ENCODE data around the gene ELOVL6. TPM values are rescaled to one million over a fixed set of nuclear protein-coding genes. Genes with fewer than 3 reads are reported as not detected.

Gene ELOVL6
- total RNA-seq, 1 experiment from 2014 or later, result 23.5 TPM

GRCh38 chr4:110184791-110185155, 13.6 kb downstream of the ELOVL6 start:
- POLR2A ChIA-PET, result interaction anchor here (0.6 to 1.9 kb wide), 8 partner anchors 9 to 1565 kb away, joined by 3 to 6 read pairs (median 3); no protein-coding TSS in a partner anchor
- Mint-ChIP-seq H3K27ac (ENCODE audit: low read depth, unreplicated experiment) (no peak overlapping the region), H3K27me3 (ENCODE audit: insufficient read depth, unreplicated experiment) (no peaks in the 10 kb centered on the region), H3K4me1 (ENCODE audit: insufficient read depth, unreplicated experiment) (peaks cover 8% of the 10 kb centered on the region), H3K36me3 (ENCODE audit: insufficient read depth, unreplicated experiment) (peaks cover 31% of the 10 kb centered on the region), H3K9me3 (ENCODE audit: unreplicated experiment) (no peaks in the 10 kb centered on the region), H3K4me3 (ENCODE audit: unreplicated experiment) (no peak overlapping the region)
- DNase-seq (ENCODE audit: unreplicated experiment), result no peak
- CTCF ChIA-PET, result interaction anchor here (0.8 to 1.0 kb wide), 2 partner anchors 16 to 1483 kb away, joined by 3 to 4 read pairs; no protein-coding TSS in a partner anchor
- intact Hi-C loops (cut with micrococcal nuclease), result no loop called here
- no TSS peak for BruUV-seq (replicated peaks)
- TF ChIP-seq CTCF (IDR thresholded peaks at IDR 0.05; ENCODE audit: unreplicated experiment), result no peak

DNA sequence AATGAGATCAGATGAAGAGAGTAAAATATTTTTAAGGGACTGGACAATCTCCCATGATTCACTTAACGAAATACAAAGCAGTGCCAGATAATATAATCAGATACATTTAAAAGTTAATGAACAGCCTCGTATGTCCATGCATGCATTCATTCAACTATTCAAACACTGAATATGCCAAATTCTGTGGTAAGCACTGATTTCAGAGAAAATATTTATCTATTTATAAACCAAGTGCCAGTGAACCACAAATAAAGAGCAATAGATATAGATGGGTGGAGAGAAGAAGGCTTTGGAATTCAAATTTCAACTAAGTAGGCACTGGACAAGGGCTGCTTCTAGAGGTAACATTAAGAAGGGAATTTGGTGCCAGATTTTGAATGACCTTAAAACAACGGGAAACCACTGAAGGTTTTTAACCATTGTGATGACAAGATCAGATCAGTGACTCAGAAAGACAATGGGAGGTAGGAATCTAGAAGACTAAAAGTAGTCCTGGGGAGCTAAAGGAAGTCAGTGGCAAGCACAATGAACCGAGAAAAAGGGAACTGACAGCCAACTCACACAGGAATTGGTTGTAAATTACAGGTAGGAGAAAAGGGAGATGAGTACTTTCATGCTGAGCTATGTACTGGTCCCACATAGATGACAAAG, 14.2 kb downstream of the ELOVL6 start:
- Mint-ChIP-seq H3K27ac (ENCODE audit: low read depth, unreplicated experiment) (no peak overlapping the region), H3K36me3 (ENCODE audit: insufficient read depth, unreplicated experiment) (peaks cover 31% of the 10 kb centered on the region), H3K27me3 (ENCODE audit: insufficient read depth, unreplicated experiment) (no peaks in the 10 kb centered on the region), H3K4me3 (ENCODE audit: unreplicated experiment) (no peak overlapping the region), H3K9me3 (ENCODE audit: unreplicated experiment) (no peaks in the 10 kb centered on the region), H3K4me1 (ENCODE audit: insufficient read depth, unreplicated experiment) (peaks cover 8% of the 10 kb centered on the region)
- POLR2A ChIA-PET, result interaction anchor here (0.6 to 1.9 kb wide), 6 partner anchors 9 to 1564 kb away, joined by 3 to 6 read pairs (median 4); no protein-coding TSS in a partner anchor
- intact Hi-C loops (cut with micrococcal nuclease), result no loop called here
- CTCF ChIA-PET, result no interaction called here
- DNase-seq (ENCODE audit: unreplicated experiment), result no peak
- BruUV-seq (replicated peaks), result no TSS peak
- TF ChIP-seq CTCF (IDR thresholded peaks at IDR 0.05; ENCODE audit: unreplicated experiment), result no peak

- no TSS peak for BruUV-seq (replicated peaks)
- Mint-ChIP-seq H3K4me3 (ENCODE audit: unreplicated experiment) (no peak overlapping the region), H3K27ac (ENCODE audit: low read depth, unreplicated experiment) (no peak overlapping the region)
These were observed 14.8 kb downstream of the ELOVL6 start for GRCh38 chr4:110183643-110184042.

More at GRCh38 chr4:110183643-110184042, 14.8 kb downstream of the ELOVL6 start:
- DNase-seq (ENCODE audit: unreplicated experiment), result no peak
- H3K36me3 Mint-ChIP-seq (ENCODE audit: insufficient read depth, unreplicated experiment), result peaks cover 31% of the 10 kb centered on the region
- intact Hi-C loops (cut with micrococcal nuclease), result no loop called here
- POLR2A ChIA-PET, result interaction anchor here (1.2 to 1.6 kb wide), 2 partner anchors 13 to 96 kb away, joined by 3 to 4 read pairs; no protein-coding TSS in a partner anchor
- CTCF ChIA-PET, result interaction anchor here (0.6 kb wide), 2 partner anchors 15 to 185 kb away, joined by 3 to 5 read pairs; no protein-coding TSS in a partner anchor
- no peaks in the 10 kb centered on the region for H3K27me3 Mint-ChIP-seq (ENCODE audit: insufficient read depth, unreplicated experiment)
- peaks cover 8% of the 10 kb centered on the region for H3K4me1 Mint-ChIP-seq (ENCODE audit: insufficient read depth, unreplicated experiment)
- no peak for TF ChIP-seq CTCF (IDR thresholded peaks at IDR 0.05; ENCODE audit: unreplicated experiment)
- H3K9me3 Mint-ChIP-seq (ENCODE audit: unreplicated experiment), result no peaks in the 10 kb centered on the region

All from MCF 10A (cell line).